B cell (primary cell): ENCODE data around the gene PTPN6.

Source experiments
- EZH2 ChIP-seq: IDR thresholded peaks from 2 replicates; pipeline ENCODE4 v1.6.1; 2012; ENCODE audit warnings: borderline replicate concordance, low read depth, mild to moderate bottlenecking, moderate library complexity, low read length; ENCODE audit not compliant: insufficient read depth, poor library complexity, severe bottlenecking
- TF ChIP-seq, protein P1 (sequence below): fragments of 200-600 bp; IDR thresholded peaks from one replicate; pipeline ENCODE4 v1.8.0; 2022; ENCODE audit warnings: antibody characterized with exemption, mild to moderate bottlenecking

DNA sequence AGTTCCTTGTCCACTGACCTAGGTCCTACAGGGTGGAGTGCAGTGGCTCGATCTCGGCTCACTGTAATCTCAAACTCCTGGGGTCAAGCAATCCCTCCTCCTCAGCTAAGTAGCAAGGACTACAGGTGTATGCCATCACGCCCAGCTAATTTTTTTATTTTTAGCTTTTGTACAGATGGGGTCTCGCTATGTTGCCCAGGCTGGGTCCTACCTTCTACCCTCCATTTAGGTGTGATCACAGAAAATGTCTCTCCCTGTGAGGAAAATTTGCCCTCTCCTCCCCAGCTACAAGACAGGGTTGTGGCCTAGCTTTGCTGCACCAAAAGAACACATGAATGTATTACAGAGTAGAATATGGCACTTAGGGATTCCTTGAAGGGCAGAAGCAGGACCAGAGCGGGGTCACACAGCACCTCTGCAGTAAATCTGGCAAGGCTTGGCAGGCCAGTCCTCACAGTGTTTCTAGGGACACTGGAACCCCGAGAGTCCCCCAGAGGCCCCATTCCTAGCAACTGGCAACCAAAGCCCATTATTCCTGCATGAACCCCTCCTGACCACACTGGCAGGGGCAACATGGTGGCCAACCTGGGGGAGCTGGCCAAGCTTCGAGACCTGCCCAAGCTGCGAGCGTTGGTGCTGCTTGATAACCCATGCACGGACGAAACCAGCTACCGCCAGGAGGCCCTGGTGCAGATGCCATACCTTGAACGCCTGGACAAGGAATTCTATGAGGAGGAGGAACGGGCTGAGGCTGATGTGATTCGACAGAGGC, 38.8 kb upstream of the PTPN6 start:
- TF ChIP-seq EZH2 = no peak
- TF ChIP-seq, protein P1, sequence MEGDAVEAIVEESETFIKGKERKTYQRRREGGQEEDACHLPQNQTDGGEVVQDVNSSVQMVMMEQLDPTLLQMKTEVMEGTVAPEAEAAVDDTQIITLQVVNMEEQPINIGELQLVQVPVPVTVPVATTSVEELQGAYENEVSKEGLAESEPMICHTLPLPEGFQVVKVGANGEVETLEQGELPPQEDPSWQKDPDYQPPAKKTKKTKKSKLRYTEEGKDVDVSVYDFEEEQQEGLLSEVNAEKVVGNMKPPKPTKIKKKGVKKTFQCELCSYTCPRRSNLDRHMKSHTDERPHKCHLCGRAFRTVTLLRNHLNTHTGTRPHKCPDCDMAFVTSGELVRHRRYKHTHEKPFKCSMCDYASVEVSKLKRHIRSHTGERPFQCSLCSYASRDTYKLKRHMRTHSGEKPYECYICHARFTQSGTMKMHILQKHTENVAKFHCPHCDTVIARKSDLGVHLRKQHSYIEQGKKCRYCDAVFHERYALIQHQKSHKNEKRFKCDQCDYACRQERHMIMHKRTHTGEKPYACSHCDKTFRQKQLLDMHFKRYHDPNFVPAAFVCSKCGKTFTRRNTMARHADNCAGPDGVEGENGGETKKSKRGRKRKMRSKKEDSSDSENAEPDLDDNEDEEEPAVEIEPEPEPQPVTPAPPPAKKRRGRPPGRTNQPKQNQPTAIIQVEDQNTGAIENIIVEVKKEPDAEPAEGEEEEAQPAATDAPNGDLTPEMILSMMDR = no peak
